Myocyte (in vitro differentiated cells): ENCODE results near the gene PRSS8. TPM values are rescaled to one million over a fixed set of nuclear protein-coding genes. Genes with fewer than 3 reads are reported as not detected.
"Not testable (repeated sequence)": the region's sequence is repeated elsewhere in the genome, so short reads cannot be mapped to it uniquely, and the experiment has no call there.

Experiments
- DNase-seq: peaks from one replicate; pipeline ENCODE4 v3.0.0-alpha.2; 2012; ENCODE audit warnings: low read depth
- total RNA-seq: library from RNA; depleted of rRNA; stranded (reverse); fragments of >200 nt; gene quantifications from 2 replicates; pipeline ENCODE4 v1.2.3, GENCODE V29; 2014

Gene PRSS8
- total RNA-seq, 1 donor from 2014 or later = 0.08 TPM

- no peak for DNase-seq
Observed at GRCh38 chr16:31106509-31107464, 28.7 kb downstream of the PRSS8 start.

- peak; percentile 81 for DNase-seq
Observed at GRCh38 chr16:31105677-31106213, 29.8 kb downstream of the PRSS8 start.

GRCh38 chr16:31100876-31101641, 34.5 kb downstream of the PRSS8 start:
- not testable (repeated sequence) for DNase-seq

- DNase-seq = no peak
Observed at GRCh38 chr16:31099860-31100638, 35.5 kb downstream of the PRSS8 start.

GRCh38 chr16:31094424-31095120, 41.0 kb downstream of the PRSS8 start, which contains the start of gene VKORC1:
Gene VKORC1, minus strand, starts transcription at chr16:31094797. Its CDS starts 68 bp downstream, at chr16:31094729.
- DNase-seq = peak; percentile 99

GRCh38 chr16:31094088-31094423, 41.5 kb downstream of the PRSS8 start:
- no peak for DNase-seq

- DNase-seq = peak; percentile 76
Observed at GRCh38 chr16:31093132-31093703, 42.3 kb downstream of the PRSS8 start.

- no peak for DNase-seq
Observed at GRCh38 chr16:31092330-31092729, 43.2 kb downstream of the PRSS8 start.

- DNase-seq = no peak
Observed at GRCh38 chr16:31090540-31090939, 45.0 kb downstream of the PRSS8 start.

GRCh38 chr16:31089199-31089598, 46.3 kb downstream of the PRSS8 start:
- DNase-seq = no peak

- DNase-seq = no peak
Observed at GRCh38 chr16:31088459-31089183, 46.9 kb downstream of the PRSS8 start, which contains the start of gene PRSS53. Gene PRSS53, minus strand, starts transcription at chr16:31088943. Its CDS starts 134 bp downstream, at chr16:31088809.

- DNase-seq = no peak
Observed at GRCh38 chr16:31087971-31088370, 47.6 kb downstream of the PRSS8 start.

- DNase-seq = no peak
Observed at GRCh38 chr16:31087481-31087880, 48.0 kb downstream of the PRSS8 start.

GRCh38 chr16:31086629-31086906, 49.0 kb downstream of the PRSS8 start:
- DNase-seq = no peak

- peak; percentile 90 for DNase-seq
Observed at GRCh38 chr16:31085873-31086628, 49.5 kb downstream of the PRSS8 start.

GRCh38 chr16:31085411-31085810, 50.1 kb downstream of the PRSS8 start:
- DNase-seq = peak; percentile 39

GRCh38 chr16:31084584-31085302, 50.8 kb downstream of the PRSS8 start:
- DNase-seq = peak; percentile 87

- DNase-seq = no peak
Observed at GRCh38 chr16:31083981-31084380, 51.5 kb downstream of the PRSS8 start.
